H1 (cell line): ENCODE measurements around the gene PCYT1A. TPM values are rescaled to one million over a fixed set of nuclear protein-coding genes. Genes with fewer than 3 reads are reported as not detected.

Experiments
- CTCF ChIA-PET: fragments of 300-600 bp; sonication (Branson Sonifier 250); formaldehyde crosslinking; loops from one replicate; lab custom pipeline; 2021; ENCODE audit not compliant: partially characterized antibody; lab: Charles Lee
- POLR2A ChIA-PET: fragments of 300-600 bp; sonication (Branson Sonifier 250); formaldehyde crosslinking; loops from one replicate; lab custom pipeline; 2021; ENCODE audit warnings: inconsistent platforms; ENCODE audit not compliant: partially characterized antibody; lab: Charles Lee
- DNase-seq, 2 experiments: peaks; one replicate each; pipeline versions ENCODE4 v3.0.0 to v3.0.0-alpha.2; 2010 to 2022; ENCODE audit warnings: low spot score in 2 of 2, low read depth in 1 of 2, mixed read lengths in 1 of 2
- FAIRE-seq: peaks from 2 replicates; lab custom pipeline; 2011; peaks lifted over from hg19 to GRCh38; lab: Jason Lieb, UNC
- H2AFZ ChIP-seq: 2 replicates; pipeline ENCODE4 v1.8.1; 2012; ENCODE audit warnings: low read length, inconsistent platforms
- H2AK5ac ChIP-seq: 2 replicates; pipeline ENCODE4 v1.6.1; 2013; ENCODE audit warnings: low read depth, low read length
- H2BK120ac ChIP-seq: replicated peaks from 2 replicates; pipeline ENCODE3; 2013; ENCODE audit warnings: low read depth, low read length, inconsistent platforms
- H2BK12ac ChIP-seq: 2 replicates; pipeline ENCODE4 v1.6.1; 2013; ENCODE audit warnings: low read depth, low read length
- H2BK15ac ChIP-seq: 2 replicates; pipeline ENCODE4 v1.6.1; 2013; ENCODE audit warnings: low read length
- H2BK20ac ChIP-seq: 2 replicates; pipeline ENCODE4 v1.6.1; 2013; ENCODE audit warnings: low read length
- H2BK5ac ChIP-seq: 2 replicates; pipeline ENCODE4 v1.6.1; 2013; ENCODE audit warnings: low read depth, low read length
- H3K14ac ChIP-seq: 2 replicates; pipeline ENCODE4 v1.6.1; 2013; ENCODE audit warnings: inconsistent platforms; ENCODE audit not compliant: insufficient read length
- H3K18ac ChIP-seq: 2 replicates; pipeline ENCODE4 v1.6.1; 2013; ENCODE audit warnings: low read length; ENCODE audit errors: extremely low read depth
- H3K23ac ChIP-seq: 2 replicates; pipeline ENCODE4 v1.6.1; 2013; ENCODE audit warnings: inconsistent platforms; ENCODE audit not compliant: insufficient read length
- H3K23me2 ChIP-seq: 2 replicates; pipeline ENCODE4 v1.6.1; 2013; ENCODE audit warnings: low read depth, low read length
- H3K27ac ChIP-seq: 2 replicates; pipeline ENCODE4 v1.6.1; 2011; ENCODE audit warnings: low read depth, low read length, inconsistent platforms
- H3K27me3 ChIP-seq, 4 experiments: replicated peaks in 1 of 4; 1 replicate in 1 of 4; 2 replicates in 3 of 4; pipeline versions ENCODE4 v1.6.1 to v1.8.1; 2011 to 2013; ENCODE audit warnings: low read length in 3 of 4, mild to moderate bottlenecking in 3 of 4, inconsistent platforms in 2 of 4, mixed read lengths in 2 of 4, moderate library complexity in 1 of 4; ENCODE audit not compliant: control insufficient read depth in 3 of 4, insufficient read depth in 3 of 4; ENCODE audit errors: extremely low read depth in 1 of 4
- H3K36me3 ChIP-seq, 4 experiments: 2 replicates each; pipeline versions ENCODE4 v1.6.1 to v1.8.1; 2011 to 2013; ENCODE audit warnings: mild to moderate bottlenecking in 4 of 4, low read length in 3 of 4, moderate library complexity in 2 of 4, control low read depth in 1 of 4, inconsistent platforms in 1 of 4; ENCODE audit not compliant: insufficient read depth in 4 of 4, control insufficient read depth in 2 of 4
- H3K4ac ChIP-seq: replicated peaks from 2 replicates; pipeline ENCODE3; 2013; ENCODE audit warnings: low read length, low read depth, mixed read lengths, inconsistent platforms; ENCODE audit not compliant: insufficient read length
- H3K4me1 ChIP-seq, 4 experiments: replicated peaks in 1 of 4; 1 replicate in 1 of 4; 2 replicates in 3 of 4; pipeline versions ENCODE4 v1.6.1 to v1.8.1; 2011 to 2013; ENCODE audit warnings: low read length in 3 of 4, inconsistent platforms in 2 of 4, mixed read lengths in 1 of 4; ENCODE audit not compliant: insufficient read depth in 4 of 4, control insufficient read depth in 3 of 4
- H3K4me2 ChIP-seq, 2 experiments: 2 replicates each; pipeline versions ENCODE4 v1.6.1 to v1.8.1; 2011 to 2013; ENCODE audit warnings: low read depth in 2 of 2, low read length in 2 of 2, control low read depth in 1 of 2, inconsistent platforms in 1 of 2, mild to moderate bottlenecking in 1 of 2; ENCODE audit not compliant: insufficient read depth in 1 of 2
- H3K4me3 ChIP-seq, 4 experiments: fragments of 200-600, 300-600 bp in 1 of 4; sonication (generic), shearing (Covaris generic), sonication (Bioruptor Twin) in 1 of 4; 2 replicates each; pipeline versions ENCODE4 v1.5.1 to v1.8.1; 2011 to 2016; ENCODE audit warnings: low read length in 4 of 4, low read depth in 3 of 4, control low read depth in 2 of 4, inconsistent platforms in 2 of 4, mild to moderate bottlenecking in 2 of 4, mixed read lengths in 1 of 4, moderate library complexity in 1 of 4; ENCODE audit not compliant: insufficient read depth in 2 of 4; ENCODE audit errors: extremely low read depth in 1 of 4
- H3K56ac ChIP-seq: replicated peaks from 2 replicates; pipeline ENCODE3; 2013; ENCODE audit warnings: low read depth, mild to moderate bottlenecking, mixed read lengths, low read length, inconsistent platforms; ENCODE audit not compliant: insufficient read length
- H3K79me1 ChIP-seq: 2 replicates; pipeline ENCODE4 v1.6.1; 2013; ENCODE audit warnings: low read depth, low read length, control low read depth
- H3K79me2 ChIP-seq, 2 experiments: 2 replicates each; pipeline versions ENCODE4 v1.6.1 to v1.8.1; 2012 to 2013; ENCODE audit warnings: low read length in 2 of 2, mild to moderate bottlenecking in 2 of 2, inconsistent platforms in 1 of 2; ENCODE audit not compliant: insufficient read depth in 2 of 2, control insufficient read depth in 1 of 2
- H3K9ac ChIP-seq, 4 experiments: replicated peaks in 1 of 4; 1 replicate in 1 of 4; 2 replicates in 3 of 4; pipeline versions ENCODE4 v1.6.1 to v1.8.1; 2011 to 2013; ENCODE audit warnings: low read depth in 3 of 4, low read length in 3 of 4, control low read depth in 2 of 4, mild to moderate bottlenecking in 2 of 4, moderate library complexity in 2 of 4, inconsistent platforms in 1 of 4; ENCODE audit errors: extremely low read depth in 1 of 4
- H3K9me3 ChIP-seq, 2 experiments: 2 replicates each; pipeline versions ENCODE4 v1.6.1 to v1.8.1; 2012 to 2013; ENCODE audit warnings: mild to moderate bottlenecking in 2 of 2, moderate library complexity in 2 of 2, control low read depth in 1 of 2, inconsistent platforms in 1 of 2, low read depth in 1 of 2, low read length in 1 of 2, mixed read lengths in 1 of 2; ENCODE audit not compliant: insufficient read depth in 2 of 2
- H4K20me1 ChIP-seq, 2 experiments: replicated peaks in 1 of 2; 2 replicates each; pipeline versions ENCODE3 to v1.8.1; 2011 to 2013; ENCODE audit warnings: inconsistent platforms in 2 of 2, low read length in 2 of 2, mild to moderate bottlenecking in 1 of 2; ENCODE audit not compliant: insufficient read depth in 2 of 2, control insufficient read depth in 1 of 2
- H4K5ac ChIP-seq: 2 replicates; pipeline ENCODE4 v1.6.1; 2013; ENCODE audit warnings: low read length, low read depth, mixed read lengths, inconsistent platforms; ENCODE audit not compliant: insufficient read length
- H4K8ac ChIP-seq: 2 replicates; pipeline ENCODE4 v1.8.0; 2013; ENCODE audit warnings: mild to moderate bottlenecking, moderate library complexity, low read length, inconsistent platforms; ENCODE audit not compliant: insufficient read depth; ENCODE audit errors: extremely low read depth
- H4K91ac ChIP-seq: replicated peaks from 2 replicates; pipeline ENCODE3; 2013; ENCODE audit warnings: low read length, mixed read lengths, inconsistent platforms; ENCODE audit not compliant: insufficient read length
- ATF3 ChIP-seq: IDR thresholded peaks from 2 replicates; pipeline ENCODE4 v1.6.1; 2011; ENCODE audit warnings: low read depth, mild to moderate bottlenecking, low read length; ENCODE audit not compliant: insufficient read depth
- BCL11A ChIP-seq, 2 experiments: IDR thresholded peaks; one replicate each; pipeline ENCODE4 v1.6.1; 2011; ENCODE audit warnings: low read depth in 2 of 2, low read length in 2 of 2, mild to moderate bottlenecking in 2 of 2
- CBX5 ChIP-seq: fragments of 300-800, 300-1000 bp; sonication (generic); IDR thresholded peaks from 2 replicates; pipeline ENCODE4 v1.7.1; 2016; ENCODE audit warnings: antibody characterized with exemption, low read length, low read depth
- CBX8 ChIP-seq: fragments of 300-800, 300-1000 bp; sonication (generic); IDR thresholded peaks from 2 replicates; pipeline ENCODE4 v1.7.1; 2016; ENCODE audit warnings: low read depth, low read length, borderline replicate concordance
- CEBPB ChIP-seq: IDR thresholded peaks from 2 replicates; pipeline ENCODE4 v1.6.1; 2012; ENCODE audit warnings: low read depth, low read length
- CHD1 ChIP-seq: IDR thresholded peaks from 2 replicates; pipeline ENCODE4 v1.6.1; 2012; ENCODE audit warnings: low read depth, low read length, improper control_type of control experiment
- CTBP2 ChIP-seq: IDR thresholded peaks from 2 replicates; pipeline ENCODE4 v1.7.0; 2011; ENCODE audit warnings: borderline replicate concordance, mild to moderate bottlenecking, moderate library complexity, mixed read lengths, low read length; ENCODE audit not compliant: insufficient read depth, insufficient read length
- EP300 ChIP-seq, 2 experiments: IDR thresholded peaks; 1 replicate in 1 of 2; 2 replicates in 1 of 2; pipeline ENCODE4 v1.6.1; 2011 to 2012; ENCODE audit warnings: low read depth in 2 of 2, low read length in 2 of 2, mild to moderate bottlenecking in 2 of 2, borderline replicate concordance in 1 of 2, inconsistent platforms in 1 of 2, moderate library complexity in 1 of 2
- HDAC6 ChIP-seq: IDR thresholded peaks from one replicate; pipeline ENCODE4 v1.7.1; 2012; ENCODE audit warnings: low read depth, mild to moderate bottlenecking, inconsistent platforms, low read length, moderate library complexity
- POLR2AphosphoS5 ChIP-seq: IDR thresholded peaks from 2 replicates; pipeline ENCODE4 v1.6.1; 2011; ENCODE audit warnings: low read depth, low read length
- RAD21 ChIP-seq, 2 experiments: IDR thresholded peaks in 1 of 2; conservative IDR thresholded peaks in 1 of 2; 2 replicates each; pipeline ENCODE4 v1.6.1; 2011; ENCODE audit warnings: low read depth in 2 of 2, low read length in 2 of 2, improper control_type of control experiment in 1 of 2, inconsistent platforms in 1 of 2, mild to moderate bottlenecking in 1 of 2, moderate library complexity in 1 of 2
- SP1 ChIP-seq: IDR thresholded peaks from 2 replicates; pipeline ENCODE4 v1.6.1; 2011; ENCODE audit warnings: low read depth, low read length
- TEAD4 ChIP-seq: IDR thresholded peaks from 2 replicates; pipeline ENCODE4 v1.6.1; 2012; ENCODE audit warnings: low read depth, low read length, inconsistent platforms, mixed read lengths
- YY1 ChIP-seq: IDR thresholded peaks from 2 replicates; pipeline ENCODE4 v1.6.1; 2011; ENCODE audit warnings: low read depth, mild to moderate bottlenecking, low read length
- WGBS, 2 experiments: shearing (Covaris generic) in 1 of 2; methylation state at CpG; one replicate each; pipeline versions ENCODE4 v1.1.6 to v1.1.7; 2013 to 2015; ENCODE audit warnings: low lambda C conversion rate in 2 of 2, mixed read lengths in 2 of 2, inconsistent platforms in 1 of 2, low coverage in 1 of 2, missing lambda C conversion rate in 1 of 2; ENCODE audit not compliant: insufficient replicate concordance in 2 of 2, insufficient coverage in 1 of 2, insufficient read length in 1 of 2; ENCODE audit errors: extremely low coverage in 1 of 2, missing lambda C conversion rate in 1 of 2; 5-methylcytosine and 5-hydroxymethylcytosine counted together
- polyA plus RNA-seq, 7 experiments: library from polyadenylated mRNA; depleted of rRNA in 3 of 7; stranded (reverse) in 5 of 7; unstranded in 2 of 7; fragments of >200 nt in 5 of 7; fragments of 200-250 nt in 2 of 7; gene quantifications; 1 replicate in 5 of 7; 2 replicates in 1 of 7; 4 replicates in 1 of 7; pipeline versions ENCODE4 v1.2.1 to v1.2.3, GENCODE V29; 2011 to 2013; ENCODE audit warnings: missing spikeins in 2 of 7, mixed read lengths in 2 of 7
- total RNA-seq: library from RNA; stranded (reverse); fragmentation: NEBNext Ultra II Directional; extraction: Animal tissue kit (Norgen Biotek cat#: 25700); gene quantifications from 2 replicates; pipeline ENCODE4 v1.2.1, GENCODE V29; 2021

Gene PCYT1A
- total and polyA plus RNA-seq, 2 of the 8 experiments (the other 6 are each of a cell fraction or from before 2014, with no cell fraction given) = 19.9 to 31.8 TPM

GRCh38 chr3:196323016-196323415 lies 35.5 kb upstream of the PCYT1A start:
- H2BK12ac ChIP-seq = no peak overlapping the region
- no peak overlapping the region for H3K9ac ChIP-seq
- H3K4me3 ChIP-seq = no peak overlapping the region
- CTCF ChIA-PET = interaction anchor here (1.0 to 2.4 kb wide), 4 partner anchors 8 to 121 kb away, joined by 3 to 19 read pairs (median 6); no protein-coding TSS in a partner anchor
- no peak overlapping the region for H2AK5ac ChIP-seq
- no peaks in the 10 kb centered on the region for H3K36me3 ChIP-seq
- no peak overlapping the region for H2BK5ac ChIP-seq
- H3K4me1 ChIP-seq = peaks cover 0 to 5% (median 2%) of the 10 kb centered on the region in 4 experiments; a peak in 4 of 7 replicates
- POLR2A ChIA-PET = no interaction called here
- H2BK15ac ChIP-seq = no peak overlapping the region
- H3K23ac ChIP-seq = no peak overlapping the region
- no peak overlapping the region for H2BK120ac ChIP-seq
- no peaks in the 10 kb centered on the region for H3K9me3 ChIP-seq
- H3K27me3 ChIP-seq = no peaks in the 10 kb centered on the region
- no peak overlapping the region for H3K56ac ChIP-seq
- no peak overlapping the region for H3K14ac ChIP-seq
- no peak overlapping the region for H4K5ac ChIP-seq
- FAIRE-seq (no peak), DNase-seq (no peak)
- H3K79me2 ChIP-seq = no peaks in the 10 kb centered on the region
- H3K27ac ChIP-seq = no peak overlapping the region
- no peak overlapping the region for H2AFZ ChIP-seq
- no peaks in the 10 kb centered on the region for H3K79me1 ChIP-seq
- no peak overlapping the region for H2BK20ac ChIP-seq
- no peak overlapping the region for H3K4ac ChIP-seq
- no peaks in the 10 kb centered on the region for H3K23me2 ChIP-seq
- WGBS, 2 experiments = 91% methylated on average over 4 of the region's 4 CpGs; no CpG with 5 or more reads in 1 of the 2 experiments
- no peak overlapping the region for H3K4me2 ChIP-seq
- H3K18ac ChIP-seq = no peak overlapping the region
- H4K91ac ChIP-seq = no peak overlapping the region
- no peak overlapping the region for H4K8ac ChIP-seq
- no peaks in the 10 kb centered on the region for H4K20me1 ChIP-seq
- TF ChIP-seq SP1 (no peak), CBX8 (no peak), YY1 (no peak), CEBPB (no peak), ATF3 (no peak), HDAC6 (no peak), EP300 (IDR thresholded peaks at IDR 0.05; ENCODE audit: borderline replicate concordance in 1 of 2, low read depth in 2 of 2, low read length in 2 of 2) (no peak), TEAD4 (no peak), CHD1 (no peak), CBX5 (no peak), CTBP2 (no peak), POLR2AphosphoS5 (no peak), BCL11A (IDR thresholded peaks at IDR 0.05; ENCODE audit: low read depth in 2 of 2, low read length in 2 of 2) (no peak), RAD21 (IDR thresholded peaks at IDR 0.05 in 1 of 2, conservative IDR thresholded peaks at IDR 0.05 in 1 of 2; ENCODE audit: low read depth in 2 of 2, low read length in 2 of 2) (no peak)
